ENCODE measurements around the gene VRK3. TPM values are rescaled to one million over a fixed set of nuclear protein-coding genes. Genes with fewer than 3 reads are reported as not detected.
"Not testable (repeated sequence)": the region's sequence is repeated elsewhere in the genome, so short reads cannot be mapped to it uniquely, and the experiment has no call there.

VRK3 gene
- total RNA-seq, 1 donor from 2014 or later, result 70.0 TPM

GRCh38 chr19:49952906-49953305 is 72.3 kb downstream of the VRK3 start:
- H3K27ac Mint-ChIP-seq, result no peak overlapping the region
- DNase-seq, result no peak
- no peak overlapping the region for H3K4me3 Mint-ChIP-seq
- H3K9me3 Mint-ChIP-seq, result no peaks in the 10 kb centered on the region
- no peaks in the 10 kb centered on the region for H3K36me3 Mint-ChIP-seq (ENCODE audit: low read depth)
- intact Hi-C loops (cut with micrococcal nuclease), result no loop called here
- peaks cover 6% of the 10 kb centered on the region for H3K27me3 Mint-ChIP-seq
- peaks cover 4% of the 10 kb centered on the region for H3K4me1 Mint-ChIP-seq

GRCh38 chr19:49952479-49952836 is 72.7 kb downstream of the VRK3 start:
- intact Hi-C loops (cut with micrococcal nuclease), result no loop called here
- Mint-ChIP-seq H3K27me3 (peaks cover 6% of the 10 kb centered on the region), H3K4me1 (peaks cover 4% of the 10 kb centered on the region), H3K36me3 (ENCODE audit: low read depth) (no peaks in the 10 kb centered on the region), H3K27ac (no peak overlapping the region), H3K9me3 (no peaks in the 10 kb centered on the region), H3K4me3 (no peak overlapping the region)
- DNase-seq, result no peak

GRCh38 chr19:49951806-49952478 is 73.2 kb downstream of the VRK3 start:
- H3K27me3 Mint-ChIP-seq, result peaks cover 6% of the 10 kb centered on the region
- no peak overlapping the region for H3K27ac Mint-ChIP-seq
- peaks cover 4% of the 10 kb centered on the region for H3K4me1 Mint-ChIP-seq
- no peak for DNase-seq
- H3K36me3 Mint-ChIP-seq (ENCODE audit: low read depth), result no peaks in the 10 kb centered on the region
- no peak overlapping the region for H3K4me3 Mint-ChIP-seq
- intact Hi-C loops (cut with micrococcal nuclease), result no loop called here
- no peaks in the 10 kb centered on the region for H3K9me3 Mint-ChIP-seq

- intact Hi-C loops (cut with micrococcal nuclease), result no loop called here
- Mint-ChIP-seq H3K4me3 (no peak overlapping the region), H3K4me1 (peaks cover 4% of the 10 kb centered on the region), H3K27ac (no peak overlapping the region), H3K27me3 (peaks cover 6% of the 10 kb centered on the region), H3K36me3 (ENCODE audit: low read depth) (no peaks in the 10 kb centered on the region), H3K9me3 (no peaks in the 10 kb centered on the region)
- DNase-seq, result no peak
Observed at GRCh38 chr19:49950956-49951526, 74.1 kb downstream of the VRK3 start.

GRCh38 chr19:49950590-49950948 is 74.6 kb downstream of the VRK3 start:
- intact Hi-C loops (cut with micrococcal nuclease), result no loop called here
- no peak for DNase-seq
- Mint-ChIP-seq H3K36me3 (ENCODE audit: low read depth) (no peaks in the 10 kb centered on the region), H3K9me3 (no peaks in the 10 kb centered on the region), H3K27me3 (peaks cover 6% of the 10 kb centered on the region), H3K27ac (no peak overlapping the region), H3K4me1 (peaks cover 4% of the 10 kb centered on the region), H3K4me3 (no peak overlapping the region)

- DNase-seq, result no peak
- intact Hi-C loops (cut with micrococcal nuclease), result no loop called here
Observed at GRCh38 chr19:49949742-49950589, 75.2 kb downstream of the VRK3 start.

GRCh38 chr19:49946415-49946814 is 78.8 kb downstream of the VRK3 start:
- Mint-ChIP-seq H3K27me3 (peaks cover 9% of the 10 kb centered on the region), H3K9me3 (no peaks in the 10 kb centered on the region), H3K4me1 (peaks cover 7% of the 10 kb centered on the region), H3K4me3 (no peak overlapping the region), H3K36me3 (ENCODE audit: low read depth) (no peaks in the 10 kb centered on the region), H3K27ac (no peak overlapping the region)
- DNase-seq, result no peak
- intact Hi-C loops (cut with micrococcal nuclease), result no loop called here

More at GRCh38 chr19:49949742-49950589, 75.2 kb downstream of the VRK3 start:
- Mint-ChIP-seq H3K4me1 (peaks cover 4% of the 10 kb centered on the region), H3K27me3 (peaks cover 6% of the 10 kb centered on the region), H3K9me3 (no peaks in the 10 kb centered on the region), H3K4me3 (no peak overlapping the region), H3K27ac (no peak overlapping the region), H3K36me3 (ENCODE audit: low read depth) (no peaks in the 10 kb centered on the region)

GRCh38 chr19:49944567-49944966 is 80.6 kb downstream of the VRK3 start:
- intact Hi-C loops (cut with micrococcal nuclease); DNase-seq; H3K4me3 Mint-ChIP-seq; H3K27ac Mint-ChIP-seq; H3K36me3 Mint-ChIP-seq (ENCODE audit: low read depth); H3K9me3 Mint-ChIP-seq; H3K4me1 Mint-ChIP-seq: not testable (repeated sequence)
- peaks cover 11% of the 10 kb centered on the region for H3K27me3 Mint-ChIP-seq

- no peak overlapping the region for H3K27ac Mint-ChIP-seq
- intact Hi-C loops (cut with micrococcal nuclease), result no loop called here
- peaks cover 18% of the 10 kb centered on the region for H3K27me3 Mint-ChIP-seq
Observed at GRCh38 chr19:49940482-49940791, 84.7 kb downstream of the VRK3 start.

GRCh38 chr19:49939721-49940481 is 85.3 kb downstream of the VRK3 start:
- peaks cover 18% of the 10 kb centered on the region for H3K27me3 Mint-ChIP-seq
- no peaks in the 10 kb centered on the region for H3K9me3 Mint-ChIP-seq
- H3K4me1 Mint-ChIP-seq, result peaks cover 9% of the 10 kb centered on the region
- no peaks in the 10 kb centered on the region for H3K36me3 Mint-ChIP-seq (ENCODE audit: low read depth)
- no peak overlapping the region for H3K27ac Mint-ChIP-seq
- no peak overlapping the region for H3K4me3 Mint-ChIP-seq
- intact Hi-C loops (cut with micrococcal nuclease), result loop anchor here (5.0 kb wide), 1 partner anchor 87 kb away; the partner anchor contains the start of genes VRK3 and ZNF473
- DNase-seq, result no peak

More at GRCh38 chr19:49940482-49940791, 84.7 kb downstream of the VRK3 start:
- no peaks in the 10 kb centered on the region for H3K36me3 Mint-ChIP-seq (ENCODE audit: low read depth)
- H3K9me3 Mint-ChIP-seq, result no peaks in the 10 kb centered on the region
- H3K4me1 Mint-ChIP-seq, result peaks cover 9% of the 10 kb centered on the region
- DNase-seq, result no peak
- H3K4me3 Mint-ChIP-seq, result no peak overlapping the region

- no peak for DNase-seq
- Mint-ChIP-seq H3K36me3 (ENCODE audit: low read depth) (peaks cover 2% of the 10 kb centered on the region), H3K27me3 (peaks cover 17% of the 10 kb centered on the region), H3K9me3 (no peaks in the 10 kb centered on the region), H3K27ac (no peak overlapping the region), H3K4me1 (peaks cover 8% of the 10 kb centered on the region), H3K4me3 (no peak overlapping the region)
- intact Hi-C loops (cut with micrococcal nuclease), result loop anchor here (5.0 kb wide), 1 partner anchor 89 kb away; the partner anchor contains the start of genes VRK3 and ZNF473
Observed at GRCh38 chr19:49938662-49939061, 86.5 kb downstream of the VRK3 start.

- intact Hi-C loops (cut with micrococcal nuclease), result loop anchor here (1.0 to 5.0 kb wide), 2 partner anchors 45 to 89 kb away; partner anchors contain the start of genes VRK3 and ZNF473
- Mint-ChIP-seq H3K9me3 (no peaks in the 10 kb centered on the region), H3K27ac (no peak overlapping the region), H3K4me1 (peaks cover 10% of the 10 kb centered on the region), H3K27me3 (peaks cover 12% of the 10 kb centered on the region), H3K36me3 (ENCODE audit: low read depth) (peaks cover 8% of the 10 kb centered on the region), H3K4me3 (no peak overlapping the region)
- peak; percentile 94 for DNase-seq
Observed at GRCh38 chr19:49937750-49938381, 87.3 kb downstream of the VRK3 start.

- peaks cover 18% of the 10 kb centered on the region for H3K36me3 Mint-ChIP-seq (ENCODE audit: low read depth)
- peaks cover 12% of the 10 kb centered on the region for H3K27me3 Mint-ChIP-seq
Observed at GRCh38 chr19:49936549-49936948, 88.6 kb downstream of the VRK3 start.

More at GRCh38 chr19:49936549-49936948, 88.6 kb downstream of the VRK3 start:
- Mint-ChIP-seq H3K27ac (no peak overlapping the region), H3K4me1 (peaks cover 19% of the 10 kb centered on the region), H3K4me3 (no peak overlapping the region), H3K9me3 (peaks cover 4% of the 10 kb centered on the region)
- intact Hi-C loops (cut with micrococcal nuclease), result loop anchor here (5.0 kb wide), 1 partner anchor 91 kb away; the partner anchor contains the start of genes VRK3 and ZNF473
- DNase-seq, result no peak
